Nephron progenitor cell (in vitro differentiated cells): Measurements from ENCODE around the gene TELO2.
A peak's percentile ranks its signal among the peaks of the same experiment; 100 is the strongest.

Experiments used
- DNase-seq: peaks from one replicate; pipeline ENCODE4 v3.0.0; 2021
- H3K27ac Mint-ChIP-seq: 2 replicates; pipeline ENCODE4 v1.8.0; 2021; ENCODE audit warnings: mild to moderate bottlenecking, moderate library complexity, mixed read lengths
- H3K27me3 Mint-ChIP-seq: 2 replicates; pipeline ENCODE4 v1.8.0; 2021; ENCODE audit warnings: mild to moderate bottlenecking, low read depth, mixed read lengths; ENCODE audit not compliant: poor library complexity
- H3K36me3 Mint-ChIP-seq: 2 replicates; pipeline ENCODE4 v1.8.0; 2021; ENCODE audit warnings: low read depth, mixed read lengths
- H3K4me1 Mint-ChIP-seq: 2 replicates; pipeline ENCODE4 v1.8.0; 2021; ENCODE audit warnings: mixed read lengths
- H3K4me3 Mint-ChIP-seq: 2 replicates; pipeline ENCODE4 v1.8.0; 2021; ENCODE audit warnings: mild to moderate bottlenecking, moderate library complexity, mixed read lengths
- H3K9me3 Mint-ChIP-seq: 2 replicates; pipeline ENCODE4 v1.8.0; 2021; ENCODE audit warnings: mild to moderate bottlenecking, moderate library complexity, mixed read lengths
- TF ChIP-seq, protein P1 (sequence below): fragments of 200-600 bp; sonication (generic); IDR thresholded peaks from 2 replicates; pipeline ENCODE4 v1.5.0; 2021; ENCODE audit warnings: antibody characterized with exemption

Gene TELO2

DNA sequence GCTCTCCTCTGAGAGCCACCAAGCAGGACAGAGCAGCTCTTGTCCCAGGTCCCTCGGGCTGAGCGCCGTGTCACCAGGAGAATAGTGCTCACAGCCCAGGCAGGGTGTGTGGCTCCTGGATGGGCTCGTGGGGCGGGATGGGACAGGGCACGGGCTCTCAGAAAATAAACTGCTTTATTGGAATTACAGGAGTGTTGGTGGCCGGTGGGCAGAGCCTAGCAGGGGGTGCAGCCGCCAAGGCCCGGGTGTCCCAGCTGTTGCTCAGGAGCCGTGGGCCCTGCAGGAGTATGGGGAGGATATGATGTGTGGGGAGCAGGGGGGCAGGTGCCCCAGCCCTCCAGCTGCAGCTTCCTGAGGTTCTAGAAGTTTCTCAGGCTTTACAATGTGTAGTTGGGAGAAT, 17.1 kb downstream of the TELO2 start:
- H3K27ac Mint-ChIP-seq: peak overlapping the region; percentile 72
- H3K9me3 Mint-ChIP-seq: peaks cover 30% of the 10 kb centered on the region
- H3K27me3 Mint-ChIP-seq: no peaks in the 10 kb centered on the region
- no peak for DNase-seq
- H3K4me3 Mint-ChIP-seq: no peak overlapping the region
- H3K36me3 Mint-ChIP-seq: peaks cover 43% of the 10 kb centered on the region
- TF ChIP-seq, protein P1, sequence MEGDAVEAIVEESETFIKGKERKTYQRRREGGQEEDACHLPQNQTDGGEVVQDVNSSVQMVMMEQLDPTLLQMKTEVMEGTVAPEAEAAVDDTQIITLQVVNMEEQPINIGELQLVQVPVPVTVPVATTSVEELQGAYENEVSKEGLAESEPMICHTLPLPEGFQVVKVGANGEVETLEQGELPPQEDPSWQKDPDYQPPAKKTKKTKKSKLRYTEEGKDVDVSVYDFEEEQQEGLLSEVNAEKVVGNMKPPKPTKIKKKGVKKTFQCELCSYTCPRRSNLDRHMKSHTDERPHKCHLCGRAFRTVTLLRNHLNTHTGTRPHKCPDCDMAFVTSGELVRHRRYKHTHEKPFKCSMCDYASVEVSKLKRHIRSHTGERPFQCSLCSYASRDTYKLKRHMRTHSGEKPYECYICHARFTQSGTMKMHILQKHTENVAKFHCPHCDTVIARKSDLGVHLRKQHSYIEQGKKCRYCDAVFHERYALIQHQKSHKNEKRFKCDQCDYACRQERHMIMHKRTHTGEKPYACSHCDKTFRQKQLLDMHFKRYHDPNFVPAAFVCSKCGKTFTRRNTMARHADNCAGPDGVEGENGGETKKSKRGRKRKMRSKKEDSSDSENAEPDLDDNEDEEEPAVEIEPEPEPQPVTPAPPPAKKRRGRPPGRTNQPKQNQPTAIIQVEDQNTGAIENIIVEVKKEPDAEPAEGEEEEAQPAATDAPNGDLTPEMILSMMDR: no peak
- H3K4me1 Mint-ChIP-seq: peaks cover 7% of the 10 kb centered on the region

DNA sequence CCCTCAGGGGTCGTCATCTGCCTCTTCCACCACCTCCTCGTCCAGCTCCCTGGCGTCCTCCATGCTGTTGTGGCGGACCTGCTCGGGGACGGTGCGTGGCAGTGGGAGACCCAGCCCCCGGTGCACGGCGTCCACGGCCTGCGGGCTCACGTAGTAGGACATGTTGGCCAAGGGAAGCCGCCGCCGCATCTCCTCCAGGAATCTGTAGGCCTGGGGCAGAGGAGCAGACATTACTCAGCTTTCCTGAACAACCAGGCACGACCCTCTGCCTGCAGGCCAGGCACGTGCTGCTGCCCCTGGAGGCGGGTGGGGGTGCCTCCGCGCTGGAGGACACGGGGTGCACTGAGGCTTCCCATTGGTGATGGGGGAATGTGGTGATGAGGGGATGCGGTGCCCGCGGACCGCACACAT, 17.8 kb downstream of the TELO2 start:
- DNase-seq: no peak

DNA sequence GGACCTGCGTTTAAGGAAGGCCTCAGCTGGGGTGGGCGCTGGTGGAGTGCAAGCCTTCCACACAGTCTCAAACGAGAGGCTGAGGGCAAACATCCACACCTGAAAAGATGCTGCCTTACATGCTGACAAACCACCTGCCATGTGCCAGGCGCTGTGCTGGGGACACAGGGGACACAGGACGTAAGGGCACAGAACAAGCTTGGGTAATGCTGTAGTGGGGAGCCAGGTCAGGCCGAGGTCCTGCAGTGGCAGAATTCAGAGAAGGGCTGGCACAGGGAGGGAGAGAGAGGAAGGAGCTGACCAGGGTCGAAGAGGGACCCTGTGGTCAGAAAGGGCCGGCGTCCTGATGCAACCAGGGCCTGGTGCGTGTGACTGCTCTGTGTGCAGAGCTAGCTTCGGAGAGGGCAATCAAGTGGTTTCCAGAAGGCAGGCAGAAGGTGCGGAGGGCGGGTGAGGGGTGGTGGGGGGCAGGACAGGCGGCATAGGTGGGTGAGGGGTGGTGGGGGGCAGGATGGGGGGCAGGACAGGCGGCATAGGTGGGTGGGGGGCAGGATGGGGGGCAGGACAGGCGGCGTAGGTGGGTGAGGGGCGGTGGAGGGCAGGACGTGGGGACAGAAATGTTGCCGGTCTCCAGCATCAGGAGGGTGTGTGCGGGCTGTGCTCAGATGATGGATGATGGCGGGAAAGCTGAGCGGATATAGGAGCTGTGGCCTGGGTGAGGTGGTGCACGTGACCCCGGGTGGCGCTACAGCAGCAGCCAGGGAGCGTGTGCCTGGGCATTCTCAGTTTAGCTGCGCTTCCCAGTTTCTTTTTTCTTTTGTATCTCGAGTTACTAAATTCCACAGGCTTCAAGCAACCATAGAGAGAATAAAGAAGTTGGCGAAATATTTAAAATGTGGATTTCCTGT, 18.8 kb downstream of the TELO2 start:
- TF ChIP-seq, protein P1: no peak
- peak overlapping the region; percentile 58 for H3K27ac Mint-ChIP-seq

More for the DNA sequence above, 17.8 kb downstream of the TELO2 start:
- Mint-ChIP-seq H3K36me3 (peaks cover 50% of the 10 kb centered on the region), H3K9me3 (peaks cover 36% of the 10 kb centered on the region), H3K27ac (no peak overlapping the region), H3K4me1 (peaks cover 7% of the 10 kb centered on the region), H3K27me3 (no peaks in the 10 kb centered on the region), H3K4me3 (no peak overlapping the region)
- TF ChIP-seq, protein P1: no peak

DNA sequence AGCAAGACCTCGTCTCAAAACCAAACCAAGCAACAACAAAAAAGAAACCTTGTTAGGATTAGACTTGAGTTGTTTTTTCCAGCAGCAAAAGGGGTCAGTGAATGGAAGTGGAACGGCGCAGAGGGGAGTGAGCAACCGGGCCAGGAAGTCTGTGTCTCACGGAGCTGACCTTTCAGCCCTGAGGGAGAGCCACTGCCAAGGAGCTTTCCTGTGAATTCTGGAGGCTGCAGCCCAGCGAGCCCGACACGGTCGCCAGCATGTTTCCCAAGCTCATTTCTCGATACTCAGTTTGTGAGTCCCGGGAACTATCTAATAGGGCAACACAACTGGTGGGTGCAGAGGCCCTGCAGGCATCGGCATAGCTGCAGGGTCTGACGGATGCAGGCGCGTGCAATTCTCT, 19.6 kb downstream of the TELO2 start:
- TF ChIP-seq, protein P1: no peak
- no peaks in the 10 kb centered on the region for H3K27me3 Mint-ChIP-seq
- peaks cover 7% of the 10 kb centered on the region for H3K4me1 Mint-ChIP-seq
- H3K4me3 Mint-ChIP-seq: no peak overlapping the region
- H3K9me3 Mint-ChIP-seq: peaks cover 44% of the 10 kb centered on the region
- no peak overlapping the region for H3K27ac Mint-ChIP-seq
- no peak for DNase-seq
- peaks cover 54% of the 10 kb centered on the region for H3K36me3 Mint-ChIP-seq

More for the DNA sequence above, 18.8 kb downstream of the TELO2 start:
- no peaks in the 10 kb centered on the region for H3K27me3 Mint-ChIP-seq
- peaks cover 60% of the 10 kb centered on the region for H3K36me3 Mint-ChIP-seq
- H3K4me3 Mint-ChIP-seq: no peak overlapping the region
- peaks cover 44% of the 10 kb centered on the region for H3K9me3 Mint-ChIP-seq
- peaks cover 7% of the 10 kb centered on the region for H3K4me1 Mint-ChIP-seq
- DNase-seq: no peak

DNA sequence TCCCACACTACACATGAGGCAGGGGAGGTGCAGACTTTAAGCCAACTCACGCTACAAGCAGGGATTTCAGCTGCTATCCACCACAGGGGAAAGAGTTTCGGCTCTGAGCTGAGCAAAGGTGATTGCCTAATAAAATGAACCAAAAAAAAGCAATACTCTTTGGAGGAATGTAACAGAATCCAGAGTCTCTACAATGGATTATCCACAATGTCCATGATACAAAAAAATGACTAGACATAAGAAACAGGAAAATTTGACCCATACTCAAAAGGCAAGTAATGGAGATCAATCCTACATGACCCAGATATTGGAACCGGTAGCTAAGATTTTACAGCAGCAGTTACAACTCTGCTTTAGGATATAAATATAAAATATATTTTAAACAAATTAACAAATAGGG, 21.3 kb downstream of the TELO2 start:
- Mint-ChIP-seq H3K9me3 (peaks cover 44% of the 10 kb centered on the region), H3K27ac (no peak overlapping the region), H3K36me3 (peaks cover 65% of the 10 kb centered on the region), H3K4me1 (peaks cover 7% of the 10 kb centered on the region), H3K4me3 (no peak overlapping the region), H3K27me3 (no peaks in the 10 kb centered on the region)
- TF ChIP-seq, protein P1: no peak
- DNase-seq: no peak
